ENCODE measurements around the gene RNF225.
"Not testable (repeated sequence)": the region's sequence is repeated elsewhere in the genome, so short reads cannot be mapped to it uniquely, and the experiment has no call there.

Gene RNF225

GRCh38 chr19:58409010-58409790 is 13.7 kb downstream of the RNF225 start:
- no peak for DNase-seq

DNA sequence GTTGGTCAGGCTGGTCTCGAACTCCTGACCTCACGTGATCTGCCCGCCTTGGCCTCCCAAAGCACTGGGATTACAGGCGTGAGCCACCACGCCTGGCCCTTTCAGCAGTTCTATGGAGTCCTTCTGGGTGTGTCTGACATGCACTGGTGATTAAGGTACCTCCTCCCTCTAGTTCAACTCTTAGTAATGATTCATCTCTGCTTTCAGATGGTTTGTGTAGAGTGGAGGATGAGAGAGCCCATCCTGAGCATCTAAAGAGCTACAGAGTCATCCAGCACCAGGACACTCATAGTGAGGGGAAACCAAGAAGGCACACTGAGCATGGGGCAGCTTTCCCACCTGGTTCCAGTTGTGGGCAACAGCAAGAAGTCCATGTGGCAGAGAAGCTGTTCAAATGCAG is 21.1 kb downstream of the RNF225 start:
- DNase-seq: no peak

- DNase-seq: no peak
Measured at GRCh38 chr19:58417071-58417470, 21.6 kb downstream of the RNF225 start.

DNA sequence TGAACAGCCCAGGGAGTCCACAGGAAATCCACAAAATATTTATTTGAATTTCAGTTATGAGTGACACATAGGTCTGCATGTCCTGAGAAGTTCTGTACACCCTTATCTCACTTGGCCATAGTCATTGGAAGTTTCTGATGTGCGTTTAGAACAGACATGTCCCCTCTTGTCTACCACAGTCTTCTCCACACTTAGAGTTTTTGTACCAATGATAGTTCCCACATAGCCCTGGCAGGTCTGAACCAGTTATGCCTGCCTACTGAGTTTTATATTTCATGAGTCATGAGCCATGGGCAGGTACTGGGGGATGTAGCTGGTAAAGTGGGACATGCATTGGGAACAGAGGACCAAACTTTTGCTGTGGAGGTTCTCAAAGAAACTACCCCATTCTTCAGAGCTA is 33.2 kb downstream of the RNF225 start:
- no peak for DNase-seq

DNA sequence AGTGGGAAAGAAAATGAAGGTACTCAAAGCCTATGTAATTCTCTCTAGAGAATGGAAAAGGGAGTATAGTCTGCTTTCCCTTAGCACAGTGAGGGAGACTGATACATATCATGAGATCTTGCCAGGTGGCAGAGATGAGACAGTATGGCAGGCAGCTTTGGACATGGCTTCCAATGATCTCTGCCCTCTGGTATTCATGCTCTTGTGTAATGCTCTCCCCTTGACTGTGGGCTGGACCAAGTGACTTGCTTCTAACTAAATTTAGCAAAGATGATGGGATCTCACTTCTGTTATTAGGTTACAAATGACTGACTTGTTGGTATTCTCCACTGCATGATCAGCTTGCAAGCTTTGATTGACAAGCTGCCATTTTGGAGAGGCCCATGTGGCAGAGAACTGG is 34.3 kb downstream of the RNF225 start:
- DNase-seq: no peak

GRCh38 chr19:58434217-58434616 is 38.8 kb downstream of the RNF225 start:
- no peak for DNase-seq

DNA sequence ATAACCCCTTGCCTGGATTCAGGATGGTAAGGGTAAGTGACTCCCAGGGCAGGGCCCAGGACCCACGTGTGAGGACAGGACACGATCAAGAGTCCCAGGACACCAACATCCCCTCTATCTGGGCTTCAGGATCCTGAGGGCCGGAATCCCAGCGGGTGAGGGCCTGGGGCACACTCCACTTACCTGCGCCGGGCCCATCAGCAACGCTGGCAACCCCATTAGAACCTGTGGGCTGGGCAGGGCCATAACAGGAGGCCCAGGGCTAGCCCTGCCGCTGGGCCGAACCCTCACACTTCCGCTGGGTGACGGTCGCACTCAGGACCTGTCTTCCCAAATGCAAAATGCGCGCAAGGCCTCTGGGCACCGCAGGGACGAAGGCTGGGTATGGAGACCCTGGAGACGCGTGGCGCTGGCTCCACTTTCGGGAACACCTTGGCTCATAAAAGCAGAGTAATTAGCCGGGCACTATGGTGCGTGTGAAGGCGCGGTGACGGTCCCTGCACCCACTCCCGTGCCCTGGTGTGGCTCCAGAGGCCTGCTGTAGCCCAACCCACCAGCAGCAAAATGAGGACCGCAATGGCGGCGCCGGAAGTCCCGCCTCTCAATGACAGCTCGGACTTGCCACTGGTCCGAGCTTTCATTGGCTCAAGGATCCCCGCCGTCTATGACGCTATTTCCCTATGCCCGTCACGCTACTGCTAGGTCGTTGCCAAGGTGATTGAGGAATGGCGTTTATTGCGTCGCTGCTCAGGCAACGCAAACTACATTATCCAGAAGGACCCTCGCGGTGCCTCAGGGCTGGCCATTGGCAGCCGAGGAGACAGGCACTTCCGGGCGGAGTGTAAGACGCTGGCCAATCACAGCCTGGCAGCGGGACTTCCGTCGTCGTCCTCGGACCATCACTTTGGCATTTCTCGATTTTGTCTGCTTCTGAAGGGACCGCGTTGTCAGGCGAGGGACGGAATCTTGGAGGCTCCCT is 44.4 kb downstream of the RNF225 start, which contains the start of gene ZNF132:
TSS of gene ZNF132 (minus strand) at position 578 of the 979 bp plus-strand sequence. CDS start at position 246, 332 bp downstream.
- peak; percentile 95 for DNase-seq

DNA sequence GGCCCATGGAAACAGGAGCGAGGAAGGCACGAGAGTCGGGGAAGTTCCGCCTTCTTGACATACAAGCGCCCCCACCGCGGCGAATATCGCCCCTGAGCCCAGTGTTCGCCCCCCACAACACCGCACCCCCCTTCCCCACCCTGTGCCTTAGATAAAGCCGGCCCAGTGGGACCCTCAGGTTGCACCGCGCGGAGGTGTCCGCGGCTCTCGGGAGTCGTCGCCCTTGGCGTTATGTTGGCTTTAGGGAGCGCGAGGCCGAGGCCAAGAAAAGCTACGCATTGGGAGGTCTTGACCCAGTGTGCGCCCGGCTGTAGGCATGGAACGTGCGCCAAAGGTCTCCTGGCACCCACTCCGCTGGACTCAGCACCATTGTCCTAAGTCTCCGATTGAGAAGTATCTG is 45.1 kb downstream of the RNF225 start:
- no peak for DNase-seq

DNA sequence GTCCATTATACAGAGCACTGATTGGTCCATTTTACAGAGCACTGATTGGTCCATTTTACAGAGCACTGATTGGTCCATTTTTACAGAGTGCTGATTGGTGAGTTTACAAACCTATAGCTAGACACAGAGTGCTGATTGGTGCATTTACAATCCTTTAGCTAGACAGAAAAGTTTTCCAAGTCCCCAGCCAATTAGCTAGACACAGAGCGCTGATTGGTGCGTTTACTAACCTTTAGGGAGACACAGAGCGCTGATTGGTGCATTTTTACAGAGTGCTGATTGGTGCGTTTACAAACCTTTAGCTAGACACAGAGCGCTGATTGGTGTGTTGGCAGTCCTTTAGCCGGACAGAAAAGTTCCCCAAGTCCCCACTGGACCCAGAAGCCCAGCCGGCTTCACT is 47.5 kb downstream of the RNF225 start:
- DNase-seq: not testable (repeated sequence)

Measured in CD4-positive, alpha-beta T cell treated with Interleukin-6 for 4 hours (primary cell).